Mucosa of descending colon (tissue), 3 donors: ENCODE results near the gene RBP2. TPM values are rescaled to one million over a fixed set of nuclear protein-coding genes. Genes with fewer than 3 reads are reported as not detected.

Experiments
- ATAC-seq: fragments of 200-7000 bp; cut with Tn5 transposase; one replicate; pipeline ENCODE4 v1.9.1; 2020; ENCODE audit warnings: mild to moderate bottlenecking, moderate library complexity
- DNase-seq, 3 donors: peaks; one replicate each; pipeline ENCODE4 v3.0.0-alpha.2; 2020
- H3K36me3 ChIP-seq: fragments of 200-600 bp; one replicate; pipeline ENCODE4 v1.8.0; 2021; ENCODE audit warnings: low read depth, mild to moderate bottlenecking
- H3K4me1 ChIP-seq: fragments of 200-600 bp; one replicate; pipeline ENCODE4 v1.8.0; 2021; ENCODE audit warnings: low read depth, mild to moderate bottlenecking
- H3K4me3 ChIP-seq: fragments of 200-600 bp; one replicate; pipeline ENCODE4 v1.8.0; 2021; ENCODE audit warnings: mild to moderate bottlenecking
- H3K9me3 ChIP-seq: fragments of 200-600 bp; one replicate; pipeline ENCODE4 v1.8.0; 2021; ENCODE audit warnings: mild to moderate bottlenecking
- intact Hi-C, 2 donors: fragments of 100-400 bp; cut with DNase I in 1 of 2; cut with micrococcal nuclease in 1 of 2; formaldehyde crosslinking; loops; one replicate each; pipeline versions ENCODE4 v1.11.0 to v1.11.1; 2022; cut with DNase I, micrococcal nuclease
- long read RNA-seq, 2 donors: library from polyadenylated mRNA; unstranded; transcript quantifications; one replicate each; pipeline ENCODE4 v2.0.0, GENCODE V29; 2019 to 2021
- total RNA-seq, 3 donors: library from RNA; stranded (reverse); fragmentation: NEBNext Ultra II Directional in 2 of 3; extraction: Animal tissue kit (Norgen Biotek cat#: 25700) in 2 of 3; gene quantifications; one replicate each; pipeline versions ENCODE4 v1.2.1 to v1.2.4, GENCODE V29; 2021 to 2023
- TF ChIP-seq, protein P1 (sequence below): fragments of 200-600 bp; IDR thresholded peaks from one replicate; pipeline ENCODE4 v1.8.0; 2022; ENCODE audit warnings: antibody characterized with exemption, mild to moderate bottlenecking
- donor health status: DM: no; HTN: no; CAD: no; lungs with moderate emphysema.
- donor health status: DM: no; HTN: no; CAD: no.
- donor health status: DM: no; HTN: yes; CAD: no.

RBP2 gene
- 1 to 10 TPM in 2 of 3 donors, under 1 TPM in 1; 0.76 to 3.5 (median 1.5) TPM for total RNA-seq
- long read RNA-seq, donor 1, partial matches to known transcripts = 0 of 2 reads
- long read RNA-seq, donor 1, other reads (novel, unspliced or antisense) = 0 of 2 reads
- long read RNA-seq, donor 2, transcript RBP2-201 (4 exons, 694 nt) = major isoform, 6 of 6 reads
- long read RNA-seq, donor 2, partial matches to known transcripts = 0 of 6 reads
- long read RNA-seq, donor 2, other reads (novel, unspliced or antisense) = 0 of 6 reads

DNA sequence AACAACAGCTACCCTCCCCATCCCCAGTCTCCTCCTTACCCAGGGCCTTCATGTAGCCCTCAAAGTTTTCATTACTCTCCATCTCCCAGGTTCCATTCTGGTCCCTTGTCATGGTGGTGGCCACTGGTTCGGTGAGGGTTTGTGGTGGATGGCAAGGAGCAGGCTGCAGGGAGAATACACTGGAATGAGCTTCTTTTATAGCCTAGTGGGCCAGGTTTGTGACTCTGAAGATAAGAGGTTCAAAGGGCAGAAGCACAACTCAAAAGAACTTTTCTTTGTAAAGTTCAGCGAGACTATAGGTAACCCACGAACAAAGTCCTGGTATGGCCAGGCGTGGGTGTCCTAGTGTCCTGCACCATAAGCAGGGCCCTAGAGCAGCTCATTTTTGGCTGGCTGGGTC lies at the start of gene RBP2:
RBP2 (minus strand) TSS at position 169 of the 400 bp plus-strand sequence; CDS start at position 112, 57 bp downstream.
- Histone ChIP-seq H3K9me3 (no peaks in the 10 kb centered on the region), H3K36me3 (no peaks in the 10 kb centered on the region), H3K4me1 (peaks cover 16% of the 10 kb centered on the region), H3K4me3 (no peak within 1 kb of the TSS)
- DNase-seq (peak in 2 of 3 donors; percentile 7 to 29), ATAC-seq (peak; percentile 70)
- intact Hi-C loops = no loop called here
- TF ChIP-seq, protein P1, sequence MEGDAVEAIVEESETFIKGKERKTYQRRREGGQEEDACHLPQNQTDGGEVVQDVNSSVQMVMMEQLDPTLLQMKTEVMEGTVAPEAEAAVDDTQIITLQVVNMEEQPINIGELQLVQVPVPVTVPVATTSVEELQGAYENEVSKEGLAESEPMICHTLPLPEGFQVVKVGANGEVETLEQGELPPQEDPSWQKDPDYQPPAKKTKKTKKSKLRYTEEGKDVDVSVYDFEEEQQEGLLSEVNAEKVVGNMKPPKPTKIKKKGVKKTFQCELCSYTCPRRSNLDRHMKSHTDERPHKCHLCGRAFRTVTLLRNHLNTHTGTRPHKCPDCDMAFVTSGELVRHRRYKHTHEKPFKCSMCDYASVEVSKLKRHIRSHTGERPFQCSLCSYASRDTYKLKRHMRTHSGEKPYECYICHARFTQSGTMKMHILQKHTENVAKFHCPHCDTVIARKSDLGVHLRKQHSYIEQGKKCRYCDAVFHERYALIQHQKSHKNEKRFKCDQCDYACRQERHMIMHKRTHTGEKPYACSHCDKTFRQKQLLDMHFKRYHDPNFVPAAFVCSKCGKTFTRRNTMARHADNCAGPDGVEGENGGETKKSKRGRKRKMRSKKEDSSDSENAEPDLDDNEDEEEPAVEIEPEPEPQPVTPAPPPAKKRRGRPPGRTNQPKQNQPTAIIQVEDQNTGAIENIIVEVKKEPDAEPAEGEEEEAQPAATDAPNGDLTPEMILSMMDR = no peak

- H3K36me3 ChIP-seq = no peaks in the 10 kb centered on the region
- ATAC-seq = no peak
- intact Hi-C loops = no loop called here
Measured at GRCh38 chr3:139524841-139525636, 48.7 kb upstream of the RBP2 start.

DNA sequence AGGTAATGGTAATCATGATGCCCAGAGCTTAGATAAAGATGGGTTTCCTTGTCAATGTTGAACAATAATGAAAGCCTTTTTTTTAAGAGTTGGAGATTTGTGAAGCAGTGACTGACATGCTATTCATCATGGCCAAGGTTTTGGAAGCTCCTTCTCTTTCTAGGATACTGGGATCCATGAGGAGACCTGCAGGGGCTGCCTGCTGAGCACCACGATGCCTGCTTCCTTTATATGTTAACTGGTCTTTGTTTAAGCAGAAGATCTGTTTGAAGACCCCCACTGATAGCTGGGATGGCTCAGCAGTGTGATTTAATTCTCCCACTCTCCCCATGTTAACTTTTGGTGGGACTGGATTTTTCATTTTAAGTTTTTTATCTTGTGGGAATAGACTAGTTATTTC lies 47.4 kb upstream of the RBP2 start:
- Histone ChIP-seq H3K9me3 (no peaks in the 10 kb centered on the region), H3K36me3 (no peaks in the 10 kb centered on the region), H3K4me1 (no peaks in the 10 kb centered on the region), H3K4me3 (no peak overlapping the region)
- intact Hi-C loops = no loop called here
- TF ChIP-seq, protein P1 = no peak
- no peak for DNase-seq
- ATAC-seq = no peak

More at GRCh38 chr3:139524841-139525636, 48.7 kb upstream of the RBP2 start:
- H3K9me3 ChIP-seq = no peaks in the 10 kb centered on the region
- DNase-seq = no peak
- no peak overlapping the region for H3K4me3 ChIP-seq
- TF ChIP-seq, protein P1 = no peak
- H3K4me1 ChIP-seq = no peaks in the 10 kb centered on the region

- Histone ChIP-seq H3K4me1 (no peaks in the 10 kb centered on the region), H3K4me3 (no peak overlapping the region), H3K36me3 (no peaks in the 10 kb centered on the region), H3K9me3 (no peaks in the 10 kb centered on the region)
- ATAC-seq (no peak), DNase-seq (no peak)
- intact Hi-C loops = no loop called here
- TF ChIP-seq, protein P1 = no peak
Measured at GRCh38 chr3:139523166-139523565, 46.9 kb upstream of the RBP2 start.

DNA sequence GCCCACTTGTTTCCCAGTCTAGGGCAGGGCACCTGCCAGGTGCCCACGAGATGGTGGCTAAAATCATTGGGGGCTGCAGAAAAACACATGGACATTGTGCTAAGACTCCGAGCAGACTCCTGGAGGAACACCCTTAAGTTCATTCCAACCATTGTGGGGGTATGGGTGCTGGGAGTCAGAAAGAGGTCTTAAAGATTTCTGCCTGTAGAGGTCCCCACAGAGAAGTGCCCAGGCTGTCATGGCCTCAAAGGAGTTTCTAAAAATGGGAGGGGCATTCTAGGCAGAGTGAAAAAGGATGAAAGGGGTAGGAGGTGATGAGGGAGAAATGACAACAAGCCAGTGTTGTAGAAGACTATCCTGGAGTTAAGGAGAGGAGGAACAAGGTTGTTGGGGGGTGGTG lies 46.1 kb upstream of the RBP2 start:
- no peaks in the 10 kb centered on the region for H3K9me3 ChIP-seq
- H3K36me3 ChIP-seq = no peaks in the 10 kb centered on the region
- TF ChIP-seq, protein P1 = no peak
- intact Hi-C loops = no loop called here
- ATAC-seq (no peak), DNase-seq (no peak)
- H3K4me1 ChIP-seq = no peaks in the 10 kb centered on the region
- no peak overlapping the region for H3K4me3 ChIP-seq
